Lower leg skin (tissue), 4 donors: ENCODE results near the gene STARD9. TPM values are rescaled to one million over a fixed set of nuclear protein-coding genes. Genes with fewer than 3 reads are reported as not detected.
"Not testable (repeated sequence)": the region's sequence is repeated elsewhere in the genome, so short reads cannot be mapped to it uniquely, and the experiment has no call there.

Source experiments
- DNase-seq, 2 donors: peaks; one replicate each; pipeline ENCODE4 v3.0.0-alpha.2; 2019; ENCODE audit warnings: low spot score in 2 of 2
- H3K4me3 ChIP-seq: fragments of 200-600 bp; sonication (generic); 2 replicates; pipeline ENCODE4 v1.5.1; 2017; ENCODE audit warnings: mild to moderate bottlenecking, low read depth; ENCODE audit not compliant: poor library complexity, severe bottlenecking
- CTCF ChIP-seq, 3 donors: fragments of 450-650 bp; IDR thresholded peaks; one replicate each; pipeline ENCODE4 v1.5.1; 2016; ENCODE audit warnings: antibody characterized with exemption in 3 of 3, mild to moderate bottlenecking in 3 of 3, moderate library complexity in 2 of 3
- POLR2A ChIP-seq, 2 donors: fragments of 450-650 bp; IDR thresholded peaks; one replicate each; pipeline ENCODE4 v1.6.1; 2016 to 2017; ENCODE audit warnings: antibody characterized with exemption in 2 of 2, mild to moderate bottlenecking in 1 of 2, moderate library complexity in 1 of 2
- WGBS, 2 donors: methylation state at CpG; one replicate each; pipeline ENCODE4 v1.1.5; 2018; 5-methylcytosine and 5-hydroxymethylcytosine counted together
- intact Hi-C: fragments of 100-400 bp; cut with DNase I; formaldehyde crosslinking; loops from one replicate; pipeline ENCODE4 v1.15.0; 2023; ENCODE audit warnings: low total_unique reads
- total RNA-seq, 4 donors: library from RNA; depleted of rRNA; stranded (reverse); fragments of >200 nt; gene quantifications; one replicate each; pipeline ENCODE4 v1.1.0, GENCODE V29; 2016

Gene STARD9
- total RNA-seq, 4 donors from 2014 or later, result 3.0 to 7.6 (median 6.7) TPM

GRCh38 chr15:42548249-42549031, 27.0 kb upstream of the STARD9 start, which contains the start of the genes HAUS2 and LRRC57:
TSS of gene HAUS2 (plus strand) at chr15:42548838. CDS start at chr15:42548873, 35 bp downstream.
TSS of gene LRRC57 (minus strand) at chr15:42548793. CDS start at chr15:42548434, 359 bp downstream.
- WGBS, 2 donors, result 0 to 1% methylated on average over 39 to 49 of the region's 71 CpGs
- peak within 1 kb of the TSS; percentile 96 for H3K4me3 ChIP-seq
- peak; percentile 73 to 96 for DNase-seq
- intact Hi-C loops, result no loop called here
- peak in 1 of 3 donors; percentile 34 for TF ChIP-seq CTCF (IDR thresholded peaks at IDR 0.05)
- peak in 1 of 2 donors; percentile 55 for TF ChIP-seq POLR2A (IDR thresholded peaks at IDR 0.05)

- no peak for TF ChIP-seq POLR2A (IDR thresholded peaks at IDR 0.05)
- TF ChIP-seq CTCF (IDR thresholded peaks at IDR 0.05), result no peak
- no peak for DNase-seq
- peak overlapping the region; percentile 96 for H3K4me3 ChIP-seq
- intact Hi-C loops, result no loop called here
- WGBS, 2 donors, result 0 to 1% methylated on average over 15 of the region's 15 CpGs
These were observed 26.3 kb upstream of the STARD9 start for GRCh38 chr15:42549032-42549491.

- intact Hi-C loops, result no loop called here
- 67 to 71% methylated on average over 12 of the region's 12 CpGs for WGBS, 2 donors
- TF ChIP-seq CTCF (IDR thresholded peaks at IDR 0.05), result no peak
- no peak for TF ChIP-seq POLR2A (IDR thresholded peaks at IDR 0.05)
- H3K4me3 ChIP-seq, result no peak overlapping the region
- no peak for DNase-seq
These were observed 25.5 kb upstream of the STARD9 start for GRCh38 chr15:42549741-42550392.

- TF ChIP-seq POLR2A (IDR thresholded peaks at IDR 0.05), result no peak
- no peak for TF ChIP-seq CTCF (IDR thresholded peaks at IDR 0.05)
- H3K4me3 ChIP-seq, result no peak overlapping the region
- DNase-seq, result no peak
- WGBS, 2 donors, result 83 to 95% methylated on average over 1 of the region's 1 CpG
- intact Hi-C loops, result no loop called here
These were observed 21.9 kb upstream of the STARD9 start for GRCh38 chr15:42553554-42553953.

GRCh38 chr15:42556550-42557207, 18.7 kb upstream of the STARD9 start:
- intact Hi-C loops, H3K4me3 ChIP-seq, DNase-seq: not testable (repeated sequence)
- WGBS, 2 donors, result 93% methylated on average over 12 of the region's 12 CpGs

GRCh38 chr15:42558739-42559138, 16.7 kb upstream of the STARD9 start:
- intact Hi-C loops, result no loop called here
- WGBS, 2 donors, result 98% methylated on average over 3 of the region's 3 CpGs
- TF ChIP-seq POLR2A (IDR thresholded peaks at IDR 0.05), result no peak
- TF ChIP-seq CTCF (IDR thresholded peaks at IDR 0.05), result no peak
- DNase-seq, result no peak
- no peak overlapping the region for H3K4me3 ChIP-seq
